ENCODE results near the gene SLC6A16.
"Not testable (repeated sequence)": the region's sequence is repeated elsewhere in the genome, so short reads cannot be mapped to it uniquely, and the experiment has no call there.

SLC6A16 gene

GRCh38 chr19:49282184-49282583, 42.8 kb downstream of the SLC6A16 start:
- no peaks in the 10 kb centered on the region for H3K4me1 Mint-ChIP-seq
- no peaks in the 10 kb centered on the region for H3K9me3 Mint-ChIP-seq
- no peak for ATAC-seq
- peaks cover 14% of the 10 kb centered on the region for H3K27me3 Mint-ChIP-seq
- no peaks in the 10 kb centered on the region for H3K36me3 Mint-ChIP-seq
- H3K4me3 Mint-ChIP-seq: no peak overlapping the region
- H3K27ac Mint-ChIP-seq: no peak overlapping the region

DNA sequence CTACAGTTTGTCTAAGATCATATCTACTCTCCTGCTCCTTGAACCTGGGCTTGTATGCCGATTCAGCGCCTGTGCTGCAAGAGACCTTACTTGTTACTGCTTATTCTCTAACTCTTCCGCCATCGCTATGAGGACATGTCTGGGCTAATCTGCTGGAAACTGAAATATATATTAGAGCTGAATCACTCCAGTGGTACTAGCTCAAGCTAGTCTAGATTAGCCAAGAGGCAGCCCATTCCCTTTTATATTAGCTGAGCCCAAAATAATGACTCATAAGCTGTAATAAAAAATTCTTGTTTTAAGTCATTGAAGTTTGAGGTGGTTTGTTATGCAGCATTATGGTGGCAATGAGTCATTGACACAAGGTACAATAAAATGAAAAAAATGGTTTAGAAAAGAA, 52.8 kb downstream of the SLC6A16 start:
- Mint-ChIP-seq H3K4me1 (no peaks in the 10 kb centered on the region), H3K27ac (no peak overlapping the region), H3K9me3 (peaks cover 11% of the 10 kb centered on the region), H3K27me3 (peaks cover 16% of the 10 kb centered on the region), H3K36me3 (peaks cover under 1% of the 10 kb centered on the region), H3K4me3 (no peak overlapping the region)
- ATAC-seq: no peak

GRCh38 chr19:49271080-49271753, 53.8 kb downstream of the SLC6A16 start:
- Mint-ChIP-seq H3K27ac (no peak overlapping the region), H3K36me3 (peaks cover 4% of the 10 kb centered on the region), H3K27me3 (peaks cover 16% of the 10 kb centered on the region), H3K9me3 (peaks cover 11% of the 10 kb centered on the region), H3K4me3 (no peak overlapping the region), H3K4me1 (no peaks in the 10 kb centered on the region)
- no peak for ATAC-seq

DNA sequence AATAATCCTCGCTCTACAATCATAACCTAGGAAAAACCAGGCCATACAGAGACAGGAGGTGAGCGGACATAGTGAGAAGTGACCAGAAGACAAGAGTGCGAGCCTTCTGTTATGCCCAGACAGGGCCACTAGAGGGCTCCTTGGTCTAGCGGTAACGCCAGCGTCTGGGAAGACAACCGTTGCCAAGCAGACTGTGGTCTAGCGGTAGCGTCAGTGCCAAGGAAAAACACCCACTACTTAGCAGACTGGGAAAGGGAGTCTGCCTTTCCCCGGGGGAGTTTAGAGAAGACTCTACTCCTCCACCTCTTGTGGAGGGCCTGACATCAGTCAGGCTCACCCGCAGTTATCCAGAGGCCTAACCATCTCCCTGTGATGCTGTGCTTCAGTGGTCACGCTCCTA, 58.6 kb downstream of the SLC6A16 start:
- H3K27me3 Mint-ChIP-seq, H3K27ac Mint-ChIP-seq, H3K36me3 Mint-ChIP-seq, ATAC-seq, H3K4me3 Mint-ChIP-seq, H3K4me1 Mint-ChIP-seq: not testable (repeated sequence)
- H3K9me3 Mint-ChIP-seq: peaks cover 14% of the 10 kb centered on the region

DNA sequence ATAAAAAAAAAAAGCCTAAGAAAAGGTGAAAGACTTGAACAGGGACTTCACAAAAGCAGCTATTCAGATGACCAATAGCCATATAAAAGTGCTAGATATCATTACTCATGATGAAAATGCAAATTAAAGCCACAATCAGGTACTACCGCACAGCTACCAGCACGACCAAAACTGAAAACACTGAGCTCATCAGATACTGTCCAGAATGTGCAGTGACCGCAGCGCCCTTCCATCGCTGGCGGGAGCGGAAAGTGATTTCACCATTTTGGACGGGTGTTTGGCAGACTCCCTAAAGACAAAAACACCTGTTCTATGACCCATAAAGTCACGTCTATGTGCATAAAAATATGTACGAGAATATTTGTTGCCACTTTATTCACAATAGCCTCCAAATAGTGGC, 60.7 kb downstream of the SLC6A16 start:
- H3K4me3 Mint-ChIP-seq: no peak overlapping the region
- H3K4me1 Mint-ChIP-seq: no peaks in the 10 kb centered on the region
- no peak for ATAC-seq
- H3K27me3 Mint-ChIP-seq: no peaks in the 10 kb centered on the region
- H3K27ac Mint-ChIP-seq: no peak overlapping the region
- H3K9me3 Mint-ChIP-seq: peaks cover 7% of the 10 kb centered on the region
- H3K36me3 Mint-ChIP-seq: peaks cover 4% of the 10 kb centered on the region

DNA sequence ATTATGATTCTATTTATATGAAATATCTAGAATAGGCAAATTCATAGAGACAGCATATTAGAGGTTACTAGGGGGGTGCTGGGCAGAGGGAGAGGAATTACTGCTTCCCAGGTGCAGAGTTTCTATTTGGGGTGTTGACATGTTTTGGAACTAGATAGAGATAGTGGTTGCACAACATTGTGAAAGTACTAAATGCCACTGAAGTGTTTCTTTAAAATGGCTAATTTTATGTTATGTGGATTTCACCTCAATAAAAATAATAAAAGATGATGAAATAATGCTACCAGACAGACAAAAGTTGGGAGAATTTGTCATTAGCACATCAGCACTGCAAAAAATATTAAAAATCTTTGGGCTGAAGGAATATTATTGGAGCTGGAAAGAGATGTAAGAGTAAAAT, 63.4 kb downstream of the SLC6A16 start:
- ATAC-seq: no peak
- no peaks in the 10 kb centered on the region for H3K4me1 Mint-ChIP-seq
- H3K36me3 Mint-ChIP-seq: peaks cover 12% of the 10 kb centered on the region
- H3K4me3 Mint-ChIP-seq: no peak overlapping the region
- peaks cover 14% of the 10 kb centered on the region for H3K9me3 Mint-ChIP-seq
- H3K27ac Mint-ChIP-seq: no peak overlapping the region
- H3K27me3 Mint-ChIP-seq: peaks cover 14% of the 10 kb centered on the region

GRCh38 chr19:49256691-49257090, 68.3 kb downstream of the SLC6A16 start:
- H3K36me3 Mint-ChIP-seq: peaks cover 12% of the 10 kb centered on the region
- H3K27ac Mint-ChIP-seq: no peak overlapping the region
- H3K4me3 Mint-ChIP-seq: no peak overlapping the region
- H3K4me1 Mint-ChIP-seq: no peaks in the 10 kb centered on the region
- H3K9me3 Mint-ChIP-seq: peaks cover 11% of the 10 kb centered on the region
- no peak for ATAC-seq
- peaks cover 46% of the 10 kb centered on the region for H3K27me3 Mint-ChIP-seq

DNA sequence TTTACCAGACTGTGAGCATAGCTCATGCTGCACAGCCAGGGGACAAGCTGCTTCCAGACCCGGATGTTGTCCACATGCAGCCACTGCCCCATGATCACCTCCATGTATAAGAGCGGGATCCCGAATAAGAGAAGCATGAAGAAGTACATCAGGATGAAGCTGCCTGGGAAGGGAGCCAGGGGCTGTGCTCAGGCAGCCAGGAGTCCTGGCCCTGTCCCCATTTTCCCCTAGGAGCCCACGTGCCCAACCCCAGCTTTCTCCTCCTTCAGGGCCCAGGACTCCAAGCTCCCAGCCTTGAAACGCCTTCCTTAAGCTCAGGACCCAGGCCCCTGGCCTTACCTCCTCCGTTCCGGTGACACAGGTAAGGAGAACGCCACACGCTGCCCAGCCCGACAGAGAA, 69.3 kb downstream of the SLC6A16 start:
- peaks cover 11% of the 10 kb centered on the region for H3K9me3 Mint-ChIP-seq
- H3K36me3 Mint-ChIP-seq: peaks cover 12% of the 10 kb centered on the region
- no peaks in the 10 kb centered on the region for H3K4me1 Mint-ChIP-seq
- H3K27me3 Mint-ChIP-seq: peaks cover 55% of the 10 kb centered on the region
- no peak for ATAC-seq
- H3K4me3 Mint-ChIP-seq: no peak overlapping the region
- H3K27ac Mint-ChIP-seq: no peak overlapping the region

- Mint-ChIP-seq H3K9me3 (no peaks in the 10 kb centered on the region), H3K27me3 (peaks cover 47% of the 10 kb centered on the region), H3K4me1 (no peaks in the 10 kb centered on the region), H3K4me3 (no peak overlapping the region), H3K36me3 (no peaks in the 10 kb centered on the region), H3K27ac (no peak overlapping the region)
- no peak for ATAC-seq
Measured at GRCh38 chr19:49249933-49250332, 75.1 kb downstream of the SLC6A16 start.

GRCh38 chr19:49247676-49248075, 77.3 kb downstream of the SLC6A16 start:
- Mint-ChIP-seq H3K36me3 (no peaks in the 10 kb centered on the region), H3K4me1 (no peaks in the 10 kb centered on the region), H3K27me3 (peaks cover 33% of the 10 kb centered on the region), H3K27ac (no peak overlapping the region), H3K4me3 (no peak overlapping the region), H3K9me3 (no peaks in the 10 kb centered on the region)
- ATAC-seq: no peak

- H3K27ac Mint-ChIP-seq: no peak overlapping the region
- no peak for ATAC-seq
- no peaks in the 10 kb centered on the region for H3K9me3 Mint-ChIP-seq
- H3K4me3 Mint-ChIP-seq: no peak overlapping the region
- no peaks in the 10 kb centered on the region for H3K4me1 Mint-ChIP-seq
- H3K36me3 Mint-ChIP-seq: no peaks in the 10 kb centered on the region
- H3K27me3 Mint-ChIP-seq: peaks cover under 1% of the 10 kb centered on the region
Measured at GRCh38 chr19:49244256-49244655, 80.7 kb downstream of the SLC6A16 start.

GRCh38 chr19:49243726-49244125, 81.3 kb downstream of the SLC6A16 start:
- Mint-ChIP-seq H3K27me3 (peaks cover under 1% of the 10 kb centered on the region), H3K36me3 (no peaks in the 10 kb centered on the region), H3K9me3 (no peaks in the 10 kb centered on the region), H3K27ac (no peak overlapping the region), H3K4me1 (no peaks in the 10 kb centered on the region), H3K4me3 (no peak overlapping the region)
- ATAC-seq: no peak

DNA sequence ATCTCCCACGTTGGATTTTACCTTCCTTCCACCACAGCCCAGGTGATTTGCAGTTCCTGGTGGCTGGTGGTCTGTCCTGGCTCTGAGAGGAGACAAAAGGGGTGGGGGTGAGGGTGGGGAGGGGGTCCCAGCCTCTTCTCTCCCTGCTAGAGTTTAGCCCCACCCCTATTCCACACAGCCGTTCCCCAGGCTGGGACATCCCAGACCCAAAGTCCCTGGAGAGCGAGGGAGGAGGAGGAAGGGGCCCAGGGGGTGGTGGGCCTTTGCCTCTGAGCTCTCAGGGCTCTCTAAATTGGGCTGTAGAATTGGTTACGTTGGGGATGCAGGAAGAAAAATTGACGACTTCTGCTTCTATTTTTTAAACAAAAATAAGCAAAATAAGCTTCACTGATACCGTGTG, 81.9 kb downstream of the SLC6A16 start:
- Mint-ChIP-seq H3K4me1 (no peaks in the 10 kb centered on the region), H3K9me3 (no peaks in the 10 kb centered on the region), H3K4me3 (no peak overlapping the region)

DNA sequence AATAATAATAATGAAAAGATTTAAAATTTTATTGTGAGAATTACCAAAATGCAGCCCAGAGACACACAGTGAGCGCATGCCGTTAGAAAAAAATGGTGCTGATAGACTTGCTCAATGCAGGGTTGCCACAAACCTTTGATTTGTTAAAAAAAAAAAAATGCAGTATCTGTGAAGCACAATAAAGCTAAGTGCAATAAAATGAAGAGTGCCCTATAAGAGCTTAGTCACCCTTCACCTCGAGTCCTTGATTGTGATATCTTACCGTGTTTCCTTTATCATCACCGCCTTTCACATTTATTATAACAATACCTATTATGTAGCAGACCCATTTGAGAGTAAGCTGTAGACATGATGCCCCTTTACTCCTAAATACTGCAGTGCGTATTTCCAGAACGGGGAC, 83.2 kb downstream of the SLC6A16 start:
- ATAC-seq: no peak
- Mint-ChIP-seq H3K27me3 (peaks cover 13% of the 10 kb centered on the region), H3K4me1 (no peaks in the 10 kb centered on the region), H3K36me3 (no peaks in the 10 kb centered on the region), H3K9me3 (no peaks in the 10 kb centered on the region), H3K4me3 (no peak overlapping the region), H3K27ac (no peak overlapping the region)

More for the DNA sequence above, 81.9 kb downstream of the SLC6A16 start:
- peaks cover 7% of the 10 kb centered on the region for H3K27me3 Mint-ChIP-seq
- no peaks in the 10 kb centered on the region for H3K36me3 Mint-ChIP-seq
- no peak for ATAC-seq
- H3K27ac Mint-ChIP-seq: no peak overlapping the region
